ENCODE data around the gene RERG. TPM values are rescaled to one million over a fixed set of nuclear protein-coding genes. Genes with fewer than 3 reads are reported as not detected.

RERG gene
- total RNA-seq, 2 donors from 2014 or later = 0.42 to 1.4 TPM

GRCh38 chr12:15163030-15163976 lies 57.9 kb downstream of the RERG start:
- 93% methylated on average over 8 to 11 of the region's 11 CpGs for WGBS, 2 experiments (ENCODE audit: insufficient coverage in 1 of 2, insufficient read length in 1 of 2)
- Histone ChIP-seq H3K36me3 (ENCODE audit: control insufficient read depth, insufficient read depth, low read length) (no peaks in the 10 kb centered on the region), H3K27me3 (ENCODE audit: control insufficient read depth, insufficient read depth, low read length, poor library complexity, severe bottlenecking) (no peaks in the 10 kb centered on the region), H3K9me3 (ENCODE audit: control insufficient read depth, low read length) (no peaks in the 10 kb centered on the region), H3K4me3 (ENCODE audit: low read length) (no peak overlapping the region), H3K27ac (ENCODE audit: low read depth, low read length) (no peak overlapping the region), H3K4me1 (ENCODE audit: control insufficient read depth, insufficient read depth, low read length) (peaks cover 10% of the 10 kb centered on the region), H3K9ac (ENCODE audit: extremely low read depth, low read length, poor library complexity, severe bottlenecking) (no peak overlapping the region)
- Mint-ChIP-seq H3K36me3 (ENCODE audit: low read depth) (no peaks in the 10 kb centered on the region), H3K9me3 (no peaks in the 10 kb centered on the region), H3K27me3 (ENCODE audit: insufficient read depth) (no peaks in the 10 kb centered on the region), H3K4me3 (no peak overlapping the region), H3K4me1 (peaks cover 23% of the 10 kb centered on the region), H3K27ac (no peak overlapping the region)
- DNase-seq = no peak
- no peak for TF ChIP-seq CTCF (conservative IDR thresholded peaks at IDR 0.05)

- H3K4me1 ChIP-seq (ENCODE audit: control insufficient read depth, insufficient read depth, low read length) = peaks cover 5% of the 10 kb centered on the region
- Mint-ChIP-seq H3K27ac (no peak overlapping the region), H3K36me3 (ENCODE audit: low read depth) (no peaks in the 10 kb centered on the region), H3K4me1 (peaks cover 27% of the 10 kb centered on the region), H3K4me3 (no peak overlapping the region), H3K9me3 (no peaks in the 10 kb centered on the region), H3K27me3 (ENCODE audit: insufficient read depth) (no peaks in the 10 kb centered on the region)
- TF ChIP-seq CTCF (conservative IDR thresholded peaks at IDR 0.05) = no peak
- no peak for DNase-seq
- 93 to 95% methylated on average over 3 of the region's 3 CpGs for WGBS, 2 experiments (ENCODE audit: insufficient coverage in 1 of 2, insufficient read length in 1 of 2)
- H3K9me3 ChIP-seq (ENCODE audit: control insufficient read depth, low read length) = no peaks in the 10 kb centered on the region
- H3K9ac ChIP-seq (ENCODE audit: extremely low read depth, low read length, poor library complexity, severe bottlenecking) = no peak overlapping the region
- no peaks in the 10 kb centered on the region for H3K36me3 ChIP-seq (ENCODE audit: control insufficient read depth, insufficient read depth, low read length)
- H3K27ac ChIP-seq (ENCODE audit: low read depth, low read length) = no peak overlapping the region
- no peaks in the 10 kb centered on the region for H3K27me3 ChIP-seq (ENCODE audit: control insufficient read depth, insufficient read depth, low read length, poor library complexity, severe bottlenecking)
- H3K4me3 ChIP-seq (ENCODE audit: low read length) = no peak overlapping the region
These were observed 63.1 kb downstream of the RERG start for GRCh38 chr12:15158083-15158482.

- H3K4me3 ChIP-seq (ENCODE audit: low read length) = no peak overlapping the region
- no peak for DNase-seq
- no peaks in the 10 kb centered on the region for H3K36me3 ChIP-seq (ENCODE audit: control insufficient read depth, insufficient read depth, low read length)
- H3K27me3 Mint-ChIP-seq (ENCODE audit: insufficient read depth) = no peaks in the 10 kb centered on the region
- H3K9me3 Mint-ChIP-seq = no peaks in the 10 kb centered on the region
- H3K27me3 ChIP-seq (ENCODE audit: control insufficient read depth, insufficient read depth, low read length, poor library complexity, severe bottlenecking) = no peaks in the 10 kb centered on the region
- H3K9me3 ChIP-seq (ENCODE audit: control insufficient read depth, low read length) = no peaks in the 10 kb centered on the region
- TF ChIP-seq CTCF (conservative IDR thresholded peaks at IDR 0.05) = no peak
- H3K27ac ChIP-seq (ENCODE audit: low read depth, low read length) = no peak overlapping the region
- peaks cover 5% of the 10 kb centered on the region for H3K4me1 ChIP-seq (ENCODE audit: control insufficient read depth, insufficient read depth, low read length)
- H3K27ac Mint-ChIP-seq = no peak overlapping the region
- H3K9ac ChIP-seq (ENCODE audit: extremely low read depth, low read length, poor library complexity, severe bottlenecking) = no peak overlapping the region
- no peaks in the 10 kb centered on the region for H3K36me3 Mint-ChIP-seq (ENCODE audit: low read depth)
- peaks cover 30% of the 10 kb centered on the region for H3K4me1 Mint-ChIP-seq
- H3K4me3 Mint-ChIP-seq = no peak overlapping the region
- WGBS, 2 experiments (ENCODE audit: insufficient coverage in 1 of 2, insufficient read length in 1 of 2) = 74 to 75% methylated on average over 2 of the region's 2 CpGs
These were observed 63.9 kb downstream of the RERG start for GRCh38 chr12:15157269-15157671.
